ENCODE measurements around the gene DMRT1.
A peak's percentile ranks its signal among the peaks of the same experiment; 100 is the strongest.

Gene DMRT1

DNA sequence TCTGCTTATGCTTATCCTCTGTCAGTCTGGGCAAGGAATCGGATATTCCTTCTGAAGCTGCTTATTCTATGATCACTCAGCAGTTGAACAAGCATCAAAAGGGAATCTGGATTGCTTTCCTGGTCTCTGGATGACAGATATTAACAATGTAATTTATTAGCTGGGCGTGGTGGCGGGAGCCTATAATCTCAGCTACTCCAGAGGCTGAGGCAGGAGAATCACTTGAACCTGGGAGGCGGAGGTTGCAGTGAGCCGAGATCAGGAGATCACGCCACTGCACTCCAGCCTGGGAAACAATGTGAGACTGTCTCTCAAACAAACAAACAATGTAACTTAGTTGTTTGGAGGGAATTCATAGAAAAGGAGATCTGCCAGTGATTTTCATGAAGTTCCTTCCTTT is 45.4 kb downstream of the DMRT1 start:
- TF ChIP-seq, protein P1, sequence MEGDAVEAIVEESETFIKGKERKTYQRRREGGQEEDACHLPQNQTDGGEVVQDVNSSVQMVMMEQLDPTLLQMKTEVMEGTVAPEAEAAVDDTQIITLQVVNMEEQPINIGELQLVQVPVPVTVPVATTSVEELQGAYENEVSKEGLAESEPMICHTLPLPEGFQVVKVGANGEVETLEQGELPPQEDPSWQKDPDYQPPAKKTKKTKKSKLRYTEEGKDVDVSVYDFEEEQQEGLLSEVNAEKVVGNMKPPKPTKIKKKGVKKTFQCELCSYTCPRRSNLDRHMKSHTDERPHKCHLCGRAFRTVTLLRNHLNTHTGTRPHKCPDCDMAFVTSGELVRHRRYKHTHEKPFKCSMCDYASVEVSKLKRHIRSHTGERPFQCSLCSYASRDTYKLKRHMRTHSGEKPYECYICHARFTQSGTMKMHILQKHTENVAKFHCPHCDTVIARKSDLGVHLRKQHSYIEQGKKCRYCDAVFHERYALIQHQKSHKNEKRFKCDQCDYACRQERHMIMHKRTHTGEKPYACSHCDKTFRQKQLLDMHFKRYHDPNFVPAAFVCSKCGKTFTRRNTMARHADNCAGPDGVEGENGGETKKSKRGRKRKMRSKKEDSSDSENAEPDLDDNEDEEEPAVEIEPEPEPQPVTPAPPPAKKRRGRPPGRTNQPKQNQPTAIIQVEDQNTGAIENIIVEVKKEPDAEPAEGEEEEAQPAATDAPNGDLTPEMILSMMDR (conservative IDR thresholded peaks at IDR 0.05): no peak
- no peak overlapping the region for H3K27ac ChIP-seq

DNA sequence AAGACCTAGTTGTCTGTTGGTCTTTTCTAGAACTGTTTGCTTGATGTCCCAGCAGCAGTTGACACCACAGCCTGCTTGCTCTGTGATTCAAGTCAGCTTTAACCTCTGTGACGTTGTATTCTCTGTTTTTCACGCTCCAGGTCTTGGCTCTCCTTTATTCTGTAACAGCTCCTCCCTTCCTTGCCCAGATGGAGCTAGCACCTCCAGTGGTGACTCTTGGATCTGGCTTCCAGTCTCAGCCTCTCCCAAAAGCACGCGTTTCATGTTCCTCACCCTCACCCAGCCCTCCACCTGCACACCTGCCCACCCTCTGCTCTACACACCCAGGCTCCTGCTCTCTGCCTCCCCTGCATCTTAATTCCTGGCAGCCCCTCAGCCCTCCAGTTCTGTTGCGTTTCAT is 50.6 kb downstream of the DMRT1 start:
- no peak overlapping the region for H3K27ac ChIP-seq
- TF ChIP-seq, protein P1 (conservative IDR thresholded peaks at IDR 0.05): 0 out of 2 replicates have a peak, but pooled peaks have one; percentile 28

GRCh38 chr9:893115-893514 is 51.6 kb downstream of the DMRT1 start:
- TF ChIP-seq, protein P1 (conservative IDR thresholded peaks at IDR 0.05): no peak
- no peak overlapping the region for H3K27ac ChIP-seq

GRCh38 chr9:893843-894420 is 52.4 kb downstream of the DMRT1 start:
- H3K27ac ChIP-seq: peak overlapping the region; percentile 57; the same call in 1 of the 2 replicates
- TF ChIP-seq, protein P1 (conservative IDR thresholded peaks at IDR 0.05): peak; percentile 94

DNA sequence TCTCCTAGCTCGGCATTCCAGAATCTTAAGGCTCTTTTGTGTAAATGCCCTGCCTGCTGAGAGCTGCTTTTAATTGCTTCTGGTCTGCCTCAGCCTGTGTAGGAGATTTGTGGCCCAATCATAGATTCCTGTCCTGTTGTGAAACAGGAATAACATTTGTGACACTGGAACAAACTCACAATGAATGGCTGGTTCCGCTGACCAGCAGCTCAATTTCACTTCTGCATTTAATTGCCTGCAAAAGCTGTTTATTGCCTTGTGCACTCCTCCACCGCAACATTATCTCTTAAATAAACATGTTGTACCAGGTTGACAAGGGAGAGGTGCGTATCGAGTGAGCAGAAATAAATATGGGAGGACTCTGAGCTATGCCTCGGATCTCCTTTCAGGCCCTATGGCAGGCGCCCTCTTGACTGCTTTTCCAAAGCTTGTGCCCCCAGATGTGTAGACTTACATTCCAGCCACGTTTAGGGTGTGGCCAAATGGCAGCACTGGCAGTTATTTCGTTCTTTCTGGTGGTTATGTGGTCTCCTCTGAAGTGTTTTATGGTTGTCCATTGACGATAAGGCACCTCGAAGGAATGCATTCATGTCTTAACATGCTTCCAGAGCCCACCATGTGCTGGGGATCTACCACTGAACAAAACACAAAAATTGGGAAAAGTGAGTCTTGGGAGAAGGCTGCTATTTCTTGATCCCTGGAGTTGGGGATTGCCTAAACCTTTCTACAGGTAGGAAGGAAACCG is 58.1 kb downstream of the DMRT1 start:
- TF ChIP-seq, protein P1 (conservative IDR thresholded peaks at IDR 0.05): no peak
- peak overlapping the region; percentile 3; the same call in 1 of the 2 replicates for H3K27ac ChIP-seq

DNA sequence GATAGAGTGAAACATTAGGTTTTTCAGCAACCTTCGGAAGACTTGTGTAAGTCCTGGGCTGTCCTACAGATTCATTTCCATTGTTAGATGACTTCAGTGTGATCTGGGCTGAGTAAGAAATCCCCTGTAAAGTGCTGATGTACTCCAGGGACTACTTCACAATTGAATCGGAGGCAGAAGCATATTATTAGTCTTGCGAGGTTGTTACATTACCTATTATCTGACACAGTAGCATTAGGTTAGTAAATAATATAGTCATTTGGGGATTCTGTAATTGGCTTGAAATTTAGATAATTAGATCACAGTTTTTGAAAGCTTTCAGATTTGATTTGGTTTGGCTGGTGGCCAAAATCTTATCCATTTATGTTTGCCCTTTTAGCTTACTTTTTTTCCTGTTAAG is 62.4 kb downstream of the DMRT1 start:
- TF ChIP-seq, protein P1 (conservative IDR thresholded peaks at IDR 0.05): no peak

GRCh38 chr9:905906-906305 is 64.4 kb downstream of the DMRT1 start:
- H3K27ac ChIP-seq: no peak overlapping the region
- TF ChIP-seq, protein P1 (conservative IDR thresholded peaks at IDR 0.05): no peak

More for the DNA sequence above, 62.4 kb downstream of the DMRT1 start:
- H3K27ac ChIP-seq: no peak overlapping the region
